RKO (cell line): ENCODE results near the gene PRMT1.
A peak's percentile ranks its signal among the peaks of the same experiment; 100 is the strongest.

Experiments
- DNase-seq: peaks from one replicate; pipeline ENCODE4 v3.0.0-alpha.2; 2016; ENCODE audit warnings: low spot score

PRMT1 gene

DNA sequence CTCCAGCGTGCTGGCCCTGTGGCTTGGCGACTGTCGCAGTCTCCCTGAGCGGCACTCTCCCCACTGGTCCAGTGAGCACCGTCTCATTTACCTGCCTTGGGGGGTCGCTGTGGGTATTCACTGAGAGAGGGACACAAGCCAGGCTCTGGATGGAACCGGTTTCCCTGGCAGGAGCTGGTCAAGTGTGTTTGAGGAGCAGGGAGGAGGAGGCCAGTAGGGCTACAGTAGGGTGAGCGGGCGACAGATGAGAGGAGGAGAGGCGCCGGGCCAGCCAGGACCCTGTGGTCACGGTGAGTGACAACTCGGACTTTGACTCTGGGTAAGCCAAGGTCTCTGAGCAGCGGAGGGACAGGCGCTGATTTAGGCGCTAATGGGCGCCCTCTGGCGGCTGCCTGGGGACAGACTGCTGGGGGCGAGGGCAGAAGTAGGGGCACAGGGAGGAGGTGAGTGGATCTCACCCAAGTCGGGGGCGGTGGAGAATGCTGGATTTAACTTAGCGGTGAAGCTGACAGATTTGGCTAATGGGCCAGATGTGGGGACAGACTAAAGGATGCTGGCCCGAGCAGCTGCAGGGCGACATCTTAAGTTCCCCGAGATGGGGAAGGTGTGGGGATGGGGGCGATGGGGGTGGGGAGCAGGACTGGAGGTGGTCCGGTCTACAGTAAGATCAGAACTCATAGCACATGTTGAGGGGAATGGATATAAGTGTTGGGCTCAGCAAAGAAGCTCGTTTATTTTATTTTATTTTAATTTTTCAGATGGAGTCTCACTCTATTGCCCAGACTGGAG is 4.7 kb upstream of the PRMT1 start:
- DNase-seq, result peak; percentile 84

DNA sequence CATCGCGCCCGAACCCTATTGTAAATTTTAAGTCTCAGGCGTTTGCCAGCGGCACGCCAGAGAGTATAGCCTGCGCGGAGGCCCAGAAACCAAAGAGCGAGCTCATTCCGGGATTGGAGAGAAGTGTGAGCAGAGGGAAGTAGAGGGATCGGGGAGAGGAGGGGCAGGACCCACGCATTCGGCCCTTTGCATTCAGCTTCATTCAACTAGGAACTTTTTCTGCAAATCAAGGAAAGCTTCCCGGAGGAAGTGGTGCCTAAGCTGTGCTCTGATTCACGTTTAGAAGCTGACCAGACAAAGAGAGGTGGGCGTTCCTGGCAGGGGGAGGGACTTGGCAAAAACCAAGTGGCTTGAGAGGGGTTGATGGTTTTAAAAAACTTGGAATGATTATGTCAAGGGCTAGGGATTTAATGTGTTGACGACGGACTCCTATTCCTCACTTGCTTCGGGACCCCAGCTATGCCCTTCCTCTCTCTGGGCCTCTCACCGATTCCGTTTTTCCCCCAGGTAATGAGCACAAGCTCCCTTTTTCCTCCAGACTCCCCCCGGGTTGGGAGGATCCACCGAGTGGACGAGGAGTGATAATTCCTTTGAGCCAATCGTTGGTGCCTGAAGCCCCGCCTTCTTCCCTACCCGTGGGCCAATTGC is 811 bp upstream of the PRMT1 start:
- DNase-seq, result peak; percentile 91

DNA sequence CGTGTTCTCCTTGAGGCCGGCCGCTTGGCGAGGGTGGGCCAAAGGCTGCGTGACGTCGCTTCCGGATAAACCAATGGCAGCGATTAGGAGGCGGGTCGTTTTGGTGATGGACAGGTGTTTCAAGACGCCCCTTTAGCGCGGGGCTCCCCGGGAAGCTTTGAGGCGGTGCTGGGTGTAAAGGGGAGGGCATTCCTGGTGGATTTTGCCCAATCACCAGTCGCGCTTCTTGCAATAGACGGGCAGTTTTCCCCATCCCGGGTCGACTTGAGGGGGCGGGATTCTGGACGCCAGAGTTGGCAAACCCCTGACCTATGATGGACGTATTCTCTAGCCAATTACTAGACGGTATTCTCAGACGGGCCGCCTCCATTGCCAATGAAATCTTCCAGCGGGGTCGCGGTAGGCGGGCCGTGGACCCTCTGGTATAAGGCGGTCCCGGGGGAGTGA is 264 bp upstream of the PRMT1 start:
- peak; percentile 100 for DNase-seq

DNA sequence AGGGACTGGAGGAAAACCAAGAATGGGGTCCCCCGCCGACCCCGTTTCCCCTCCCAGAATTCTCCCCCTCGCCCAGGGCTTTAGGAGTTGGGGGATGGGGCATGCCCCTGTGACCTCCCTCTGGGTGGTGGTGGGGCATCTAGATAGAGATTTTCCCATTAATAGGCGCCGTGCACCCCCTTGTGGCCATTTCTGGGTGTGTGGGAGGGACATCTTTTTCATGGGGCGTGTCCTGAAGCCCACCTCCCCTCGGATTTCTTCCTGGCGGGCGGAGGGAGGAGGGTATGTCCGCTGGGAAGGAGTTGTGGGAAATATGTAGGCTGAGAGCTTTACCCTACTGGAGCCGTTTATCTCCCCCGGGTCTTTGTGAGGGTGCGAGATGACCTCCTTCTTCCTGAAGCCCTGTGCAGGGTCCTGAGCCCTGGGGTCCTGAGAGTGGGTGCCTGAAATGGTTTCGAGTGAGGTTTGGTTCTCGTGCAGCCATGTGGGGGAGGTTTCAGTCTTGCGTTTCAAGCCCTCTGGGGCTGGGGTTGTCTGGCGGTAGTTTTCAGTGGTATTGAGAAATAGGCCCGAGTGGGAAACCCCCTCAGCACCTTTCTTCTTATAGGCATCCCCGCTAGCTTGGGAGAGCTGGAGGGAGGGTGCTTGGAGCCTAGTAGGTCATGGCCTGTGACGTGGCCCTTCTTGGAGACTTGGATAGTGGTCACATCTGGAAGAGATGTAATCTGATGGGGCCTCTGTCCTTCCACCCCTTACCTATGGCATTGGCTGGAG is 1.0 kb downstream of the PRMT1 start:
- DNase-seq, result peak; percentile 71

DNA sequence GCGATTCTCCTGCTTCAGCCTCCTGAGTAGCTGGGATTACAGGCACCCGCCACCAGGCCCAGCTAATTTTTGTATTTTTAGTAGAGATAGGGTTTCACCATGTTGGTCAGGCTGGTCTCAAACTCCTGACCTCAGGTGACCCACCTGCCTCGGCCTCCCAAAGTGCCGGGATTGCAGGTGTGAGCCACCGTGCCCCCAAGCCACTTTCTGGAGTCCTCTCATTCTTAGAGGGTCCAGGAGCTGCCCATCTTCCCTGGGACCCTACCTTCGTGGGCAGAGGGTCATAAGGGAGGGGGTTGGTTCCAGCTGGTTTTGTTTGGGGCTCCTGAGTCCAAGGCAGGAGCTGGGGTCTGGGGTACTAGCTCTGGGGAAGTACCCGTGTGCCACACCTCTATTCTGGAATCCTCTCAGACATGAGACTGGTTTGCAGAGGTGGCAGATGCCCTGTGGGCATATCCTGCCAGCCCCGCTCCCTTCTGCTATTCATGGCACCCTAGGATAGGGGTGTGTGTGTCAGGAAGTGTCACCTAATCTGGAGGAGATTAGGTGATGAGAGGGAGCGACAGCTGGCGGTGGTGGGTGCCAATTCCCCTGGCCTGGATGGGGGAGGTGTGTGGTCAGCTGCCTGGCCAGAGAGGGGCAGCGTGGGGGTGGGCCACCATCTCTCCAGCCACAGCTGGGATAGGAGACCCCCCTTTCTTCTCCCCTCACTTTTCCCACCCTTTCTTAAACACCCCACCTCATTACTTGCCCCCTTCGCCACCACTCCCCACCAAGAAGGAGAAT is 2.1 kb downstream of the PRMT1 start:
- no peak for DNase-seq

DNA sequence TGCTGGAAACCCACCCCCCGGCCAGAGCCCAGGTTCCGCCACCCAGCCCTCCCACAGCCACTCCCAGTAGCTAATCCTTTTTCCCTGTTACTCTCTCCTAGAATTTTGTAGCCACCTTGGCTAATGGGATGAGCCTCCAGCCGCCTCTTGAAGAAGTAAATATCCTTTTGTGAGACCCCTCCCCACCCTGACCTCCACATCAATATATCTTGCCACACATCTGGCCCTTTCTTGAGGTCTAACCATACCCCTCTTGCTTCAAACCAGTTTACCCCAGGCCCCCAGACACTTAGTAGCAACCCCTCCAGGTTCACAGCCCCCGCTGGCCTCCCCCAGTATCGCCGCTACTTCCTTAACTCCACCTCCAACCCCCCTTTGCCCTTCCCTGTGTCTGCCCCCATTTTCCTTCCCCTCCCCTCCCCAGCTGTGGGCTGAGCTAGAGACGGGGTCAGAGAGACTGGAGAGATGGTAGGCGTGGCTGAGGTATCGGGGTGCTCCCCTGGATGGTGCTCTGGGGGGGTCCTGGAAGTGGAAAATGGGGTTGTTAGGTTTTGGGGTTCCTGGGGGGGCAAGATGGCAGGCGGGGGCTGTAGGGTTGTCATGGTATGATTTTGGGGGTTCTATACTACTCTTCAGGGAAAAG is 2.8 kb downstream of the PRMT1 start:
- DNase-seq, result no peak

DNA sequence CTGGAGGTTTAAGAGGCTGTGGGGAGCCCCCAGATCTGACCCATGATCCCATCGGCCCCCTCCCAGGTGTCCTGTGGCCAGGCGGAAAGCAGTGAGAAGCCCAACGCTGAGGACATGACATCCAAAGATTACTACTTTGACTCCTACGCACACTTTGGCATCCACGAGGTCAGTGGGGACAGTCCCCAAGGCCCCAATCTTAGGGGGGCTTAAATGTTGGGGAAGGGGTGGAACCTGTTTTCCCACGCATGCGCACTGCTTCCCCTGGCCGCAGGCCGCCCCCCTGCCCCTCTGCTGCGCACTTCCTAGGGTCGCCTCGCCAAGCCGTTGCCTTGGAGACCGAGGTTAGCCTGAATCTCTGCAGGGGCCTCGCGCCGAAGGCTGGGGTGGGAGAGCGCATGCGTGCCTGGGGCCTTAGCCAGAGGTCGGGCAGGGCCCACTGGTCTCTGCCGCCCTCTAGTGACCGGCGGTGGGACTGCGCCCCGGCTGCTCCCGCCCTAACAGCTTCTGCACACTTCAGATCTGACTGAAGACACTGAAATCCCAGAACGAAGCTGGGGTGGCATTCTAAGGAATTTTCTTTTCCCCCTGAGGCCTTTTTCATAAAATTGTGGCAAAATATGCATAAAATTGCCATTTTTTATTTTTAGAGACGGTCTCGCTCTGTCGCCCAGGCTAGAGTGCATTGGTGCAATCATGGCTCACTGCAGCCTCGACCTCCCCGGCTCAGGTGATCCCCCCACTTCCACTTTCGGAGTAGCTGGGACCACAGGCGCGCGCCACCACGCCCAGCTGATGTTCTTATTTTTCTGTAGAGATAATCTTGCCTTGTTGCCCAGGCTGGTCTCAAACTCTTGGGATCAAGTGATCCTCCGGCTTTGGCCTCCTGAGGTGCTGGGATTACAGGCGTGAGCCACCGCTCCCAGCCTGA is 3.6 kb downstream of the PRMT1 start:
- peak; percentile 87 for DNase-seq

DNA sequence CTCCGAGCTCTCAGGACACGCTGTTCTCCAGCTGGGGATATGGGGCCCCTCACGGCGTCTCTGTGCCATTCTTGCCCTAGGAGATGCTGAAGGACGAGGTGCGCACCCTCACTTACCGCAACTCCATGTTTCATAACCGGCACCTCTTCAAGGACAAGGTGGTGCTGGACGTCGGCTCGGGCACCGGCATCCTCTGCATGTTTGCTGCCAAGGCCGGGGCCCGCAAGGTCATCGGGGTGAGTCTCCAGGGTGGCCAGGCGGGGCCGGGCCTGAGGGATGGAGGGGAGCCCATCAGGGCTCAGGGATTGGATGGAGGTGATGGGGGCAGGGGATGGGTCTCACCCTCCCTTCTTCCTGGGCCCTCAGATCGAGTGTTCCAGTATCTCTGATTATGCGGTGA is 4.8 kb downstream of the PRMT1 start:
- DNase-seq, result no peak

DNA sequence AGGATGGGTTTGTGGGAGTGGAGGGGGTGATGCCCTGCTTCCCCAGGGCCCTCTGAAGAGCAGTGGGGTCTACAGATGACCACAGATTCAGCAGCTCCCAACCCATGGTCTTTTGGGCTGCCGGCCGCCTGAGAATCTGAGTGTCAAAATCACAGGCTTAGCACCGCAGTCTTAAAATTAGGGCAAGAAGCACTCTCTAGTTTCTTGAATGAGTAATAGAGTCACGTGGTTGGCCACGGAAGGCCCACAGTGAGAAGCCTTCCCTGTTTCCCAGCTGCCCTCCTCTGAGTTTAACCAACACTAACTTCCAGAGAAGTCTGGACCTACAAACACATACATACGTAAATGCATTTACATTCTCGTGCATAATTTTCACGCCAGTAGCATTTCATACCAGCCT is 5.2 kb downstream of the PRMT1 start:
- DNase-seq, result no peak

DNA sequence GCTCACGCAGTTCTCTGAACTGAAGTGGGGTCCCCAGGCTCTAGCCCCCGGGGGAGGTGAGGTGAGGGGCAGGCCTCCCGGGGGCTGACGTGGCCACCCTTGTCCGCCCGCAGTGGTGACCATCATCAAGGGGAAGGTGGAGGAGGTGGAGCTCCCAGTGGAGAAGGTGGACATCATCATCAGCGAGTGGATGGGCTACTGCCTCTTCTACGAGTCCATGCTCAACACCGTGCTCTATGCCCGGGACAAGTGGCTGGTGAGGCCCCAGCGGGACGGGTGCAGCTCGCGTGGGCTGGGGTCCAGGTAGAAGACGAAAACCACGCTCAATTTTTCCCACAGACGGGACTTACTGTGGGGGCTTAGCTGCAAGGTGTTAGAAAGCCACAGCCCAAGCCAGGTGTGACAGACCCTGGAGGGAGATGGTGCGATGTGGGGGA is 6.8 kb downstream of the PRMT1 start:
- DNase-seq, result no peak

DNA sequence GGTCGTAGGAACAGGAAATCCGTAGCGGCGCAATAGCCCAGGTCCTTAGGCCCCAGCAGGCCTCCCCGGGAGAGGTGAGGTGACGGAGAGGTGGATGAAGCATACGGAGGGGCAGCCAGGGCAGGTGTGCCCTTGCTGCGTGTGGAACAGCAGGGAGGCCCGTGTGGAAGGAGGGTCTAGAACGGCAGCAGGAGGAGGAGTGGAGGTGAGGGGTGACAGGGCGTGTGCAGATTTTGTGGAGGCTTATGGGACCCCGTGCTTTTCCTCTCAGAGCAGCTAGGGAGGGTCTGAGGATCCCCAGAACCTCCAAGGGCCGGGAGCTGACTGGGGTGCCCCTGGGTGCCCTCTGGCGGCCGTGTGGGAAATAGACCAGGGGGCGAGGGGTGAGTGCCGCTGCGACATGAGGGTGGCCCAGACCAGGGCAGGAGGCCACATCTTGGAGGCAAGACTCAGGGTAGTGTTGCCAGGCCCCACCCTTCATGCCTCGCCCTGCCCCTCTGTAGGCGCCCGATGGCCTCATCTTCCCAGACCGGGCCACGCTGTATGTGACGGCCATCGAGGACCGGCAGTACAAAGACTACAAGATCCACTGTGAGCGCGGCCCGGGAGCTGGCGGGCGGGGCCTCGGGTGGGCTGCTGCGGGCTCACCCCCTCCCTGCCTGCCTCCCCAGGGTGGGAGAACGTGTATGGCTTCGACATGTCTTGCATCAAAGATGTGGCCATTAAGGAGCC is 7.3 kb downstream of the PRMT1 start:
- DNase-seq, result no peak

DNA sequence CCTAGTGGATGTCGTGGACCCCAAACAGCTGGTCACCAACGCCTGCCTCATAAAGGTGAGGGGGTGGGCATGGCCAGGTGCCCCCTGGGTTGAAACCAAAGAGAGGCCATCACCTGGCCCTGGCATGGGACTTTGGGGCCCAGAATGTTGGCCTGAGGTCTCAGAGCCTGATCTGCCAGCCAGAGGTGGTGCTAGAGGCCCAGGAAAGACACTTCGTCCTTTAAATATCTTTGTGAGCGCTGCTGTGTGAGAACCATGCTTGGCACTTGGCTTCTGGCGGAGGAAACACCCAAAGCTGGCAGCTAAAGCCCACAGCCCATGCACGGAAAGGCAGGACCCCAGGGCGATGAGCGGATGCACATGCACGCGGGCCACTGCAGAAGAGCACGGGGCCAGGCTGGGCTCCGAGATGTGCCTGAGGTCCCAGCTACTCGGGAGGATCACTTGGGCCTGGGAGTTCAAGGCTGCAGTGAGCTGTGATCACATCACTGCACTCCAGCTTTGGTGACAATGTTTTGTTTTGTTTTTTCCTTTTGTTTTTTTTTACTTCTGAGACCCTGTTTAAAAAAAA is 8.0 kb downstream of the PRMT1 start:
- DNase-seq, result no peak

DNA sequence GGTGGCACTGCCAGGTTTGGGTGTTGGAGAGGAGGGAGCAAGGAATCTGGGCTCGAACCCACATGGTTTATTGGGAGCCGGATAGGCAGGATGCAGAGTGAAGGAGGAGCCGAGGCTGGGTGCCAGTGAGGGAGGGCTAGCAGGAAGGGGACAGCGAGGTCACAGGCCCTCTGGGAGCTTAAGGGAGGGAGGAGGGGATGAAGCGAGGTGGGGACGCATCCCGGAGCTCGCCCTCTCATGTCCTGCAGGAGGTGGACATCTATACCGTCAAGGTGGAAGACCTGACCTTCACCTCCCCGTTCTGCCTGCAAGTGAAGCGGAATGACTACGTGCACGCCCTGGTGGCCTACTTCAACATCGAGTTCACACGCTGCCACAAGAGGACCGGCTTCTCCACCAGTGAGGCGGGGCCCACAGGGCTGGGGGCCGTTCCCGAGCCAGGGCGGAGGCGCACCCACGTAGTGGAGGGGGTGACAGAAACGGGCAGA is 8.8 kb downstream of the PRMT1 start:
- DNase-seq, result no peak

DNA sequence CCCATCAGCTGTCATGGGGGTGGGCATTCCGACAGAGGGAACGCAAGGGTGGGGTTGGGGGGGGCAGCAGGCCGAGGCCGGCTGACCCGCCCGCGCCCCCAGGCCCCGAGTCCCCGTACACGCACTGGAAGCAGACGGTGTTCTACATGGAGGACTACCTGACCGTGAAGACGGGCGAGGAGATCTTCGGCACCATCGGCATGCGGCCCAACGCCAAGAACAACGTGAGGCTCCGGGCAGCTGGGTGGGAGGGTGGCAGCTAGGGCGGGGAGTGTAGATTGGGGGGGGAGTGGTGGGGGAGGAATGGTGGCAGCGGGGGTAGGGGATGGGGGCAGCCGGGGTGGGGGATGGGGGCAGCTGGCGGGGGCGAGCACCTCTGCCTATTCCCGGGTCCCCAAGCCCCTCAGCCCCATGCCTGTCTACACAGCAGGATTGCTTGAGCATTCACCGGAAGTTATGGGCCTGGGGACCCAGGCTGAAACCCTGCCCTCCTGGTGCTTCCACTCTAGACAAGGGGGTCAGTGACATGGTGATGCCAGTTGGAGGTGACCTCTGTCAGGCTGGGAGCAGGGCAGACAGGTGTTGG is 9.5 kb downstream of the PRMT1 start:
- no peak for DNase-seq

DNA sequence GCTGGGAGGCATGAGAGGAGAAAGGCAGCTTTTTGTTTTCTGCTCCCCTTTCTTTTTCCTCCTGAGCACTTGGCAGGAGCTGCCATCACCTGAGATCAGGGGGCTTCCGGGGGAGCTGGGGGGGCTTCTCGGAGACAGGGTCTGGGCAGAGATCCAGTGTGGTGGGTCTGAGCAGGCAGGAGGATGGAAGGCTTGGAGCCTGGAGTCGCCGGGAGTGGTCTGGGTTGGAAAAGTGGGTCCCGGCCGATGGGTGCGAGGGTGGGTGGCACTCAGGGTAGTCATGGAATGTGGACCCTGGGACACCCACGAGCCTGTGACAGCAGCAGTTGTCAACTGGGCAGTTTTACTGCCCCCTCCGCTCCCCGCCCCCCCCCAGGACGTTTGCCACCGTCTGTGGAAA is 10.1 kb downstream of the PRMT1 start:
- DNase-seq, result no peak

DNA sequence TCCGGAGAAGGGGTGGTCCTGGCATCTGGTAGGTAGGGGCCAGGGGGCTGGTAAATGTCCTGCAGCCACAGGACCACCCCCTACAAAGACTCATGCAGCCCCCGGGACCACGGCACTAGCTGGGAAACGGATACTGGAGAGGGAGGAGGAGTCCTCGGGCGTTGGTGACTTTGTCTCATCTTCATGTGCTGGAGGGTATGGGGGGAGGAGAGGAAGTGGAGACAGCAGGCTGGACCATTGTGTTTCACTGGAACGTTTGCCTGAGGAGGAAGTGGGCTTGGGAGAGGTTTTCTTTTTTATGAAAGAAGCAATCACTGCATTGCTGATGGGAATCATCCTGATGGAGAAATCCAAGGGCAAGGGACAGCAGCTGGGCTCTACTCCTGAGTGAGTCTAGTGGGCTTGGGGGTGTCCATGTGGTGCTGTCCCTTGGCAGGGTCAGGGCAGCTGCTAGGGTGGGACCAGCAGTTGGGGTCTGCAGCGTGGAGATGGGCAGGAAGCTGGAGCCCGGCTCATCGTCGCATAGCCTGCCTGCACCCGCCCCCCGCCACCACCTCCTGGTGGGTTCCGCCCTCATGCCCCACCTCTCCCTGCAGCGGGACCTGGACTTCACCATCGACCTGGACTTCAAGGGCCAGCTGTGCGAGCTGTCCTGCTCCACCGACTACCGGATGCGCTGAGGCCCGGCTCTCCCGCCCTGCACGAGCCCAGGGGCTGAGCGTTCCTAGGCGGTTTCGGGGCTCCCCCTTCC is 10.7 kb downstream of the PRMT1 start:
- no peak for DNase-seq

DNA sequence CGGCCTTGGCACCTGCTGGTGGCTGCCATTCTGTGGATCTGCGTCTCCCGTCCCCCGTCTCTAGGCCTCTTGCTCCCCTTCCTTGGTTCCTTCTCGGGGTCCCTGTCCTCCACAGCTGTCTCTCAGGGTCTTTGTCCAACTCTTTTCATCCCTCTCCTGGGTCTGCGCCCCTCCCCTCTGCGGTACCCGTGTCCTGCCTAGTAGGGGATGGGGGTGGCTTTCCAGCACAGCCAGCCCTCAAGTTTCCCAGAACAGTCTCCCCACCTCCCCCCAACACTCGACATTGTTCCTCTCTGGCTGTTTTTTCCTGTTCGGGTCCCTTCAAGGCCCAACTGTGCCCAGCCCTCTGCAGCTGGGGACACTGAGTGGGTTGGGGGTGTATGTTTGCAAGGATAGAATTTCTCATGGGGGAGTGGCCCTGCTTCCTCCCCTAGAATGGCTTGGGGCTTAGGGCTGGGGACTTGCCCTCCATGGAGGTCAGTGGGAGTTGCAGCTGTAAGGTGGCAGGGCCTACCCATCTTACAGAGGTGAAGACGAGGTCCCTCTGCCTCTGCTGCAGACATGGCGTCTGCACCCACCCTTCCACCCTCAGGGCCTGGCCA is 11.6 kb downstream of the PRMT1 start:
- no peak for DNase-seq
